Mesodermal cell (in vitro differentiated cells): ENCODE data around the gene MAMLD1. TPM values are rescaled to one million over a fixed set of nuclear protein-coding genes. Genes with fewer than 3 reads are reported as not detected.

ENCODE experiments used
- H3K27ac ChIP-seq: 2 replicates; pipeline ENCODE4 v1.7.0; 2013; ENCODE audit warnings: mild to moderate bottlenecking, low read depth, low read length, moderate library complexity; ENCODE audit not compliant: severe bottlenecking
- H3K36me3 ChIP-seq: 2 replicates; pipeline ENCODE4 v1.7.1; 2013; ENCODE audit warnings: mild to moderate bottlenecking, low read length, moderate library complexity; ENCODE audit not compliant: control insufficient read depth, insufficient read depth
- H3K4me1 ChIP-seq: one replicate; pipeline ENCODE4 v1.7.1; 2013; ENCODE audit warnings: mild to moderate bottlenecking, low read length; ENCODE audit not compliant: insufficient read depth, control insufficient read depth, poor library complexity, severe bottlenecking
- H3K4me3 ChIP-seq: 2 replicates; pipeline ENCODE4 v1.7.0; 2013; ENCODE audit warnings: low read length, control low read depth, mild to moderate bottlenecking; ENCODE audit not compliant: insufficient read depth, poor library complexity, severe bottlenecking; ENCODE audit errors: extremely low read depth
- H3K9me3 ChIP-seq: 2 replicates; pipeline ENCODE4 v1.7.1; 2013; ENCODE audit warnings: mild to moderate bottlenecking, low read length, moderate library complexity; ENCODE audit not compliant: control insufficient read depth
- WGBS, 2 experiments: methylation state at CpG; one replicate each; pipeline ENCODE4 v1.1.5; 2013; ENCODE audit warnings: missing lambda C conversion rate in 2 of 2; ENCODE audit not compliant: insufficient coverage in 2 of 2; 5-methylcytosine and 5-hydroxymethylcytosine counted together
- polyA plus RNA-seq, 2 experiments: library from polyadenylated mRNA; stranded (reverse); fragments of 50-300 nt; gene quantifications; one replicate each; pipeline ENCODE4 v1.2.3, GENCODE V29; 2013

MAMLD1 gene, protein sequence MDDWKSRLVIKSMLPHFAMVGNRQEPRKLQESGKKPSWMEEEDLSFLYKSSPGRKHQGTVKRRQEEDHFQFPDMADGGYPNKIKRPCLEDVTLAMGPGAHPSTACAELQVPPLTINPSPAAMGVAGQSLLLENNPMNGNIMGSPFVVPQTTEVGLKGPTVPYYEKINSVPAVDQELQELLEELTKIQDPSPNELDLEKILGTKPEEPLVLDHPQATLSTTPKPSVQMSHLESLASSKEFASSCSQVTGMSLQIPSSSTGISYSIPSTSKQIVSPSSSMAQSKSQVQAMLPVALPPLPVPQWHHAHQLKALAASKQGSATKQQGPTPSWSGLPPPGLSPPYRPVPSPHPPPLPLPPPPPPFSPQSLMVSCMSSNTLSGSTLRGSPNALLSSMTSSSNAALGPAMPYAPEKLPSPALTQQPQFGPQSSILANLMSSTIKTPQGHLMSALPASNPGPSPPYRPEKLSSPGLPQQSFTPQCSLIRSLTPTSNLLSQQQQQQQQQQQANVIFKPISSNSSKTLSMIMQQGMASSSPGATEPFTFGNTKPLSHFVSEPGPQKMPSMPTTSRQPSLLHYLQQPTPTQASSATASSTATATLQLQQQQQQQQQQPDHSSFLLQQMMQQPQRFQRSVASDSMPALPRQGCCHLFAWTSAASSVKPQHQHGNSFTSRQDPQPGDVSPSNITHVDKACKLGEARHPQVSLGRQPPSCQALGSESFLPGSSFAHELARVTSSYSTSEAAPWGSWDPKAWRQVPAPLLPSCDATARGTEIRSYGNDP
- 4.3 TPM for polyA plus RNA-seq (2013, experiment 1 of 2)
- 3.0 TPM for polyA plus RNA-seq (2013, experiment 2 of 2)

DNA sequence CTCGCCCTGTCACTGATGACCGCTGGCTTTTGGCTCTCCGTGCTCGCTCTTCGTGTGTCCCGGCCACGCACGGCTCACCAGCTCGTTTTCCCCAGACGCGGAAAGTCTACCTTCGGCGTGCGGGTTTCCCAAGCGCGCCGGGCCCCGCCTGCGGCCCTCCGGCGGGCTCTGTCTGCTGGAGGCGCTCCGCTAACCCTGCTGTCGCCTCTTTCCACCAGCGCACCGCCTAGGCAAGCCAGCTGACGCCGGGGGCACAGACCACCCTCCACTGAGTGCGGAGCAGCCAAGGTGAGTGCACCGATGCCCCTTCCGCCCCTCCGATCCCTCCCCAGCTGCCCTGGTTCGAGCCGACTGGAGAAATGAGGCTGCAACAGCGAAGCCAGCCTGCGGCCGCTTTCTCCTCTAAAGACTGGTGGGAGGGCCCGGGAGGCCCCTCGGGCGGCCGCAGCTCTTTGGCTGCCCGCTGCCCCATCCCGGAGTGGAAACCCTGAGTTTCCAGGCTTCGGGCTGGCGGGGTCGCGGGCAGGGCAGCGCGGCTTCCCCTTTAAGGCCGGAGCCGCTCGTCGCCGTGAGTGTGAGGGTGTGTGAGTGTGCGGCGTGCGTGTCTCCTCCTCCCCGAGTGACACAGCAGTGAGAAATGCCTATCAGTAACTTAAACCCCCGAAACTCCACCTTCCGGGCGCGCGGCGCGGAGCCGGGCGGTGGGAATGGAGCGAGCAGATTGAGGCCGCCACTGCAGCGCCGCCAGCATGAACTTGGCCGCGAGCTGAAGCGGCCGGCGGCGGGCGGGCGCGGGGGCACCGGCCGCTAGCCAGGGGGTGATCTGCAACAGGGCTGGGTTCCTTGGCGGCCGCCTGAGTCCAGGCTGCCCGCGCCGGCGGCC is at the start of gene MAMLD1:
Gene MAMLD1 (plus strand): TSS at position 719 of the 883 bp plus-strand sequence. CDS start 82,200 bp downstream, outside the sequence.
- H3K27ac ChIP-seq: no peak within 1 kb of the TSS
- peaks cover 7% of the 10 kb centered on the region for H3K4me1 ChIP-seq
- H3K9me3 ChIP-seq: no peaks in the 10 kb centered on the region
- 0% methylated on average over 25 to 39 of the region's 88 CpGs for WGBS, 2 experiments
- H3K36me3 ChIP-seq: no peaks in the 10 kb centered on the region
- H3K4me3 ChIP-seq: peak within 1 kb of the TSS; percentile 45

- Histone ChIP-seq H3K9me3 (no peaks in the 10 kb centered on the region), H3K4me3 (no peak overlapping the region), H3K4me1 (no peaks in the 10 kb centered on the region), H3K36me3 (no peaks in the 10 kb centered on the region), H3K27ac (no peak overlapping the region)
- WGBS, 2 experiments: 65 to 100% methylated on average over 2 to 4 of the region's 5 CpGs
These were observed 49.6 kb upstream of the MAMLD1 start for GRCh38 chrX:150313514-150313913.

DNA sequence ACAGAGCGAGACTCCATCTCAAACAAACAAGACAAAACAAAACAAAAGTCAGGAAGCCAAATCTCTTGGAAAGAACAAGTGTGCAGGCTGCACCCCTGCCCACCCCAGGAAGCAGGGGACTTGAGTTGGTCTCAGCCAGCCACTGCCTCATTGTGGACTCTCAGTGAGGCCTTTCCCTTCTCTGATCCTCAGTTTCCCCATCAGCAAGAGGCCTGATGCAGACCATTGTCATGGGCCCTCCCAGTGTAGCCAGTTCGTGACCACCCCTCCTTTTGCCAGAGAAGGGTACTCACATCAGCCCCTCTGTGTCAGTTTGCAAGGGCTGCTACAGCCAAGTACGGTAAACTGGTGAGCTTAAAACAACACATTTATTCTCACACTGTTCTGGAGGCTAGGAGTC is 48.9 kb upstream of the MAMLD1 start:
- H3K9me3 ChIP-seq: no peaks in the 10 kb centered on the region
- no peaks in the 10 kb centered on the region for H3K4me1 ChIP-seq
- no peaks in the 10 kb centered on the region for H3K36me3 ChIP-seq
- no peak overlapping the region for H3K27ac ChIP-seq
- 100% methylated on average over 3 of the region's 3 CpGs; no CpG with 5 or more reads in 1 of the 2 experiments for WGBS, 2 experiments
- no peak overlapping the region for H3K4me3 ChIP-seq

- no peak overlapping the region for H3K4me3 ChIP-seq
- H3K27ac ChIP-seq: no peak overlapping the region
- H3K4me1 ChIP-seq: no peaks in the 10 kb centered on the region
- no peaks in the 10 kb centered on the region for H3K9me3 ChIP-seq
- H3K36me3 ChIP-seq: no peaks in the 10 kb centered on the region
- no CpG with 5 or more reads among the region's 3 CpGs for WGBS, 2 experiments
These were observed 46.6 kb upstream of the MAMLD1 start for GRCh38 chrX:150316564-150316963.

GRCh38 chrX:150323020-150323419 is 40.1 kb upstream of the MAMLD1 start:
- H3K4me1 ChIP-seq: peaks cover 12% of the 10 kb centered on the region
- no peak overlapping the region for H3K27ac ChIP-seq
- H3K4me3 ChIP-seq: no peak overlapping the region
- H3K9me3 ChIP-seq: no peaks in the 10 kb centered on the region
- H3K36me3 ChIP-seq: no peaks in the 10 kb centered on the region

GRCh38 chrX:150324035-150324728 is 38.9 kb upstream of the MAMLD1 start:
- Histone ChIP-seq H3K27ac (peak overlapping the region; percentile 84), H3K9me3 (no peaks in the 10 kb centered on the region), H3K4me3 (no peak overlapping the region), H3K36me3 (no peaks in the 10 kb centered on the region), H3K4me1 (peaks cover 12% of the 10 kb centered on the region)
- WGBS, 2 experiments: no CpG with 5 or more reads among the region's 4 CpGs

GRCh38 chrX:150324919-150325318 is 38.2 kb upstream of the MAMLD1 start:
- H3K36me3 ChIP-seq: no peaks in the 10 kb centered on the region
- H3K4me1 ChIP-seq: peaks cover 12% of the 10 kb centered on the region
- WGBS, 2 experiments: no CpG with 5 or more reads among the region's 2 CpGs
- H3K27ac ChIP-seq: peak overlapping the region; percentile 84
- no peak overlapping the region for H3K4me3 ChIP-seq
- no peaks in the 10 kb centered on the region for H3K9me3 ChIP-seq

DNA sequence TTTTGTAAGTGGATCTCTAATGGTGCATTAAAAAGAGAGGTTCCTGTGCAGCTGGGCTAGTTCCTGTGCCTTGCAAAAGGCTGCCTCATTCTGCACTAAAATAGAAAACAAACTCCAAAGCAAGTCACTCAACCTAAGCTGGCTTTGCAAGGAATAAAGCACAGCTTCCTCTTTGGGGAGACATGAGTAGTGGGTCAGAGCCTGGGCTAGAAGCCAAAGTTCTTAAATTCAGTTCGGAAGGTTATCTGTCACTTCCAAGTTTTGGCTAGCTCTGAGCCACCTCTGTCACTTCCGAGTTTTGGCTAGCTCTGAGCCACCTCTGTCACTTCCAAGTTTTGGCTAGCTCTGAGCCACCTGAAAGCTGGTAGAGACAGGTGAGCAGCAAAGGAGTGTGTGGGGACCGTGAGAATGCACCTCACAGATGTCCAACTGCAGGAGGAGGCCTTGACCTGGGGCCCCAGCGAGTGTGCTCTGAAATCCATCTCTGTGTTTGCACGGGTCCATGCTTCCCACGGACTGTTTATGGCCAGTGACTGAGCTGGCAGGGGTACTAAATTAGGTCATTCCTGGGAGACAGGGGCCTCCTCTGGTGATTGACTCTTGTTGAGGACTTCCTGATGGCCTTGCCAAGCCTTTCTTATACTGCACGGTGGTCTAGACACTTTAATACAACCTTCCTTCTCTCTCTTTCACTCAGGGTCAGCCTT is 36.4 kb upstream of the MAMLD1 start:
- 72 to 89% methylated on average over 2 of the region's 7 CpGs for WGBS, 2 experiments

DNA sequence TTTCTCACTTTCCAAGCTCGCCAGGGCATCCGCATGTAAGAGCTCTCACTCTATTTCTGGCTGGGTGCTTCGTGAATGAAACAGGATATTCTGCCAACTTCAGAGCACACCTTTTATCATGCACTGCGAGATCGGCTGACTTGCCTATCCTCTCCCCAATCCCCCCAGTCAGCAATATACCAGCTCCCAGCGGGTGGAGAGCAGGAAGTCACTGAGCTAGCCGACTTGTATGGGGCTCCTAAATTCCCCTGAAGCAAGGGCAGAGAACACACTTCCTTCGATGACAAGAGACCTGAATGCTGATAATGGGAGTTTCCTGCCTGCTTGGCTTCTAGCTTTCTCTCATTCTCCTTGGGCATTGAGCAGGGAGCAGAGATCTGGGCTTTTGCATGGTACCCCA is 33.8 kb upstream of the MAMLD1 start:
- peaks cover 8% of the 10 kb centered on the region for H3K4me1 ChIP-seq
- no peak overlapping the region for H3K27ac ChIP-seq
- no peak overlapping the region for H3K4me3 ChIP-seq
- H3K9me3 ChIP-seq: no peaks in the 10 kb centered on the region
- H3K36me3 ChIP-seq: no peaks in the 10 kb centered on the region
- no CpG with 5 or more reads among the region's 8 CpGs for WGBS, 2 experiments

More for the DNA sequence above, 36.4 kb upstream of the MAMLD1 start:
- Histone ChIP-seq H3K9me3 (no peaks in the 10 kb centered on the region), H3K36me3 (no peaks in the 10 kb centered on the region), H3K4me3 (no peak overlapping the region), H3K4me1 (peaks cover 12% of the 10 kb centered on the region), H3K27ac (no peak overlapping the region)
